SK-N-SH treated with all-trans-retinoic acid at 6 μM for 48 hours (cell line): Measurements from ENCODE around the gene CNTRL.

Experiments
- ATAC-seq: fragments of 200-7000 bp; cut with Tn5 transposase; 3 replicates; pipeline ENCODE4 v1.9.1; 2020; ENCODE audit warnings: mild to moderate bottlenecking, moderate library complexity
- BACH2 ChIP-seq: fragments of 250-450 bp; sonication (Bioruptor Pico); IDR thresholded peaks from 2 replicates; pipeline ENCODE4 v1.9.0; 2021; ENCODE audit warnings: mild to moderate bottlenecking, borderline replicate concordance
- CSDC2 ChIP-seq: fragments of 250-450 bp; sonication (Bioruptor Pico); IDR thresholded peaks from 2 replicates; pipeline ENCODE4 v1.5.0; 2020; ENCODE audit warnings: mild to moderate bottlenecking, moderate library complexity
- ESRRG ChIP-seq: fragments of 250-450 bp; sonication (Bioruptor Pico); IDR thresholded peaks from 2 replicates; pipeline ENCODE4 v1.6.1; 2021; ENCODE audit warnings: mild to moderate bottlenecking
- GLIS3 ChIP-seq: fragments of 250-450 bp; sonication (Bioruptor Pico); IDR thresholded peaks from 2 replicates; pipeline ENCODE4 v1.5.0; 2020; ENCODE audit warnings: mild to moderate bottlenecking, moderate library complexity
- PPARA ChIP-seq: fragments of 250-450 bp; sonication (Bioruptor Pico); IDR thresholded peaks from 2 replicates; pipeline ENCODE4 v1.5.0; 2020; ENCODE audit warnings: mild to moderate bottlenecking, borderline replicate concordance
- TOX ChIP-seq: fragments of 250-450 bp; sonication (Bioruptor Pico); IDR thresholded peaks from 2 replicates; pipeline ENCODE4 v1.8.0; 2021; ENCODE audit warnings: mild to moderate bottlenecking, moderate library complexity, borderline replicate concordance
- ZC3H10 ChIP-seq: fragments of 250-450 bp; sonication (Bioruptor Pico); IDR thresholded peaks from 2 replicates; pipeline ENCODE4 v1.5.1; 2021; ENCODE audit warnings: mild to moderate bottlenecking, moderate library complexity
- ZFP3 ChIP-seq: fragments of 250-450 bp; sonication (Bioruptor Pico); IDR thresholded peaks from 2 replicates; pipeline ENCODE4 v1.5.0; 2020; ENCODE audit warnings: mild to moderate bottlenecking, moderate library complexity
- ZFP30 ChIP-seq: fragments of 450-650 bp; formaldehyde crosslinking; IDR thresholded peaks from 2 replicates; pipeline ENCODE4 v1.5.0; 2022; ENCODE audit warnings: mild to moderate bottlenecking, moderate library complexity
- ZNF565 ChIP-seq: fragments of 450-650 bp; formaldehyde crosslinking; conservative IDR thresholded peaks from 2 replicates; pipeline ENCODE4 v1.5.0; 2020; ENCODE audit warnings: low read depth, mild to moderate bottlenecking, moderate library complexity
- ZNF70 ChIP-seq: fragments of 450-650 bp; formaldehyde crosslinking; IDR thresholded peaks from 2 replicates; pipeline ENCODE4 v1.5.0; 2020; ENCODE audit warnings: mild to moderate bottlenecking, moderate library complexity
- ZNF8 ChIP-seq: fragments of 450-650 bp; formaldehyde crosslinking; IDR thresholded peaks from 2 replicates; pipeline ENCODE4 v1.5.0; 2020; ENCODE audit warnings: mild to moderate bottlenecking, moderate library complexity
- TF ChIP-seq, protein P1 (sequence below): fragments of 250-450 bp; sonication (Bioruptor Pico); IDR thresholded peaks from 2 replicates; pipeline ENCODE4 v1.5.1; 2020; ENCODE audit warnings: low read depth, mild to moderate bottlenecking, moderate library complexity
- TF ChIP-seq, protein P2 (sequence below): fragments of 250-450 bp; sonication (Bioruptor Pico); IDR thresholded peaks from 2 replicates; pipeline ENCODE4 v1.8.0; 2021; ENCODE audit warnings: low read depth, mild to moderate bottlenecking, moderate library complexity, borderline replicate concordance
- TF ChIP-seq, protein P3 (sequence below): fragments of 250-450 bp; sonication (Bioruptor Pico); IDR thresholded peaks from 2 replicates; pipeline ENCODE4 v1.8.0; 2020; ENCODE audit warnings: mild to moderate bottlenecking, moderate library complexity, borderline replicate concordance

Gene CNTRL

DNA sequence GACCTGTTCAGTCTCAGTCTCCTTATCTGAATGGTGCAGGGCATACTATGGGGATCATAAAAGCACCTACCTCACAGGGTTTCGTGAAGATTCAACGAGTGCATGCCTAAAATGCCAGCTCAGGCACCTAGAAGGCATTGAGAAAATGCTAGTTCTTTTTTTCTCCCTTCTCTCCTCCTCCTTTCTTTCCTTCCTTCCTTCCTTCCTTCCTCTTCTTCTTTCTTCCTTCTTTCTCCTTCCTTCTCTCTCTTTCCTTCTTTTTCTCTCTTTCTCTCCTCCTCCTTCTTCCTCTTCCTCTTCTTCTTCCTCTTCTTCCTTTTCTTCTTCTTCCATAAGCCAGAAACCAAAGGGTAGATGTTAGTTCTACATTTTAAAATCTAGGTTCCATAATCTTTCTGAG, 139.2 kb downstream of the CNTRL start:
- ATAC-seq = no peak
- no peak for TF ChIP-seq BACH2

DNA sequence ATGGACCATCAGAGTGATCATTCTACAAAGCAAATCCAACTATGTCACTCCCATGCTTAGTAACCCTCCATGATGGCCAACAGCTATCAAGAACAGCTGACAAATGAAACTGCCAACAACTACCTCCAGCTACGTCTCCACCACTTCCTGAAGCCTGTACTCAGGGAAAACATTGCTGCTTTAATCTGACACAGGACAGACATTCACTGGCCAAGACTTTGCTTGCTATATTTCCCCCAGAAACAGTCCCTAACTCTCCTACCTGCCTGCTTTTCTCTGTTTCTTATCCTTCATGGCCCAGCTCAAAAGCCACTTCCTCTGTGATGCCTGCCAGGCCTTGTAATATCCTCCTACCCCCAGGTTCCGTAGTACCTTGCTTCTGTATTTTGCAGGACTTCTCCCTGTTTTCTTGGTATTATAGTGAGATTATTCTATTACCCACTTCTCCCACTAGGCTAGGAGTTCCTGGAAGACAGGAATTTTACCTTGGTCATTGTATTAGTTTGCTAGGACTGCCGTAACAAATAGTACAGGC, 141.6 kb downstream of the CNTRL start:
- TF ChIP-seq, protein P1, sequence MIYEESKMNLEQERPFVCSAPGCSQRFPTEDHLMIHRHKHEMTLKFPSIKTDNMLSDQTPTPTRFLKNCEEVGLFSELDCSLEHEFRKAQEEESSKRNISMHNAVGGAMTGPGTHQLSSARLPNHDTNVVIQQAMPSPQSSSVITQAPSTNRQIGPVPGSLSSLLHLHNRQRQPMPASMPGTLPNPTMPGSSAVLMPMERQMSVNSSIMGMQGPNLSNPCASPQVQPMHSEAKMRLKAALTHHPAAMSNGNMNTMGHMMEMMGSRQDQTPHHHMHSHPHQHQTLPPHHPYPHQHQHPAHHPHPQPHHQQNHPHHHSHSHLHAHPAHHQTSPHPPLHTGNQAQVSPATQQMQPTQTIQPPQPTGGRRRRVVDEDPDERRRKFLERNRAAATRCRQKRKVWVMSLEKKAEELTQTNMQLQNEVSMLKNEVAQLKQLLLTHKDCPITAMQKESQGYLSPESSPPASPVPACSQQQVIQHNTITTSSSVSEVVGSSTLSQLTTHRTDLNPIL (CRISPR knock-in tag) = no peak
- TF ChIP-seq ZNF70 (CRISPR knock-in tag) (no peak), ZC3H10 (CRISPR knock-in tag) (no peak), ZFP30 (no peak), ZFP3 (CRISPR knock-in tag) (no peak), TOX (CRISPR knock-in tag) (no peak)
- TF ChIP-seq, protein P2, sequence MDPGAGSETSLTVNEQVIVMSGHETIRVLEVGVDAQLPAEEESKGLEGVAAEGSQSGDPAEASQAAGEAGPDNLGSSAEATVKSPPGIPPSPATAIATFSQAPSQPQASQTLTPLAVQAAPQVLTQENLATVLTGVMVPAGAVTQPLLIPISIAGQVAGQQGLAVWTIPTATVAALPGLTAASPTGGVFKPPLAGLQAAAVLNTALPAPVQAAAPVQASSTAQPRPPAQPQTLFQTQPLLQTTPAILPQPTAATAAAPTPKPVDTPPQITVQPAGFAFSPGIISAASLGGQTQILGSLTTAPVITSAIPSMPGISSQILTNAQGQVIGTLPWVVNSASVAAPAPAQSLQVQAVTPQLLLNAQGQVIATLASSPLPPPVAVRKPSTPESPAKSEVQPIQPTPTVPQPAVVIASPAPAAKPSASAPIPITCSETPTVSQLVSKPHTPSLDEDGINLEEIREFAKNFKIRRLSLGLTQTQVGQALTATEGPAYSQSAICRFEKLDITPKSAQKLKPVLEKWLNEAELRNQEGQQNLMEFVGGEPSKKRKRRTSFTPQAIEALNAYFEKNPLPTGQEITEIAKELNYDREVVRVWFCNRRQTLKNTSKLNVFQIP (CRISPR knock-in tag) = no peak
- no peak for ATAC-seq

DNA sequence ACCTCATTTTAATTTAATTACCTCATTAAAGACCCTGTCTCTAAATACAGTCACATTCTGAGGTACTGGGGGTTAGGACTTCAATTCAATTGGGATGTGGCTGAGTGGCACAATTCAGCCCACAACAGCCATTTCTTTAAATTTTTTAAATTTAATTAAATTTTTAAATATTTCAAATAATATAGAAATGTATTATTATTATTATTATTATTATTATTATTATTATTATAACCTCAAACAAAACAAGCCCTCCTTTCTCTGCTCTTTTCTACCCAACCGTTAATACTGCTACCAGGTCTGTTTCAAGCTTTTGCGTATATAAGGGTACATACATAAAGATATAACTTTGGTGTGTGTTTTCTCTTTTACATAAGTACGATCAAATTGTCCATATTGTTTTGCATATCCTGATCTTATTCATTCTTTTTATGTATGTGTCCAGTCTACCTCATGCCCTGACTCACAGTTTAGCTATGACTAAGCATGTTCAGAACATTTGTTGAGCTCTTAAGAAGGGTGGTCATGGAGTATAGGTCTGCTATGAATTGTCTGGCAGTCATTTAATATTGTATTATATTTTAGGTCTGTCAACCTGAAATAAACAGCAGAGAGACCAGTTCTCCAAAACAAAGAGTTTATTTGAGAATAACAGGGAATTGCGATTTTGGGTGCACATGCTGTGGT, 143.0 kb downstream of the CNTRL start:
- no peak for TF ChIP-seq GLIS3 (CRISPR knock-in tag)
- no peak for ATAC-seq

DNA sequence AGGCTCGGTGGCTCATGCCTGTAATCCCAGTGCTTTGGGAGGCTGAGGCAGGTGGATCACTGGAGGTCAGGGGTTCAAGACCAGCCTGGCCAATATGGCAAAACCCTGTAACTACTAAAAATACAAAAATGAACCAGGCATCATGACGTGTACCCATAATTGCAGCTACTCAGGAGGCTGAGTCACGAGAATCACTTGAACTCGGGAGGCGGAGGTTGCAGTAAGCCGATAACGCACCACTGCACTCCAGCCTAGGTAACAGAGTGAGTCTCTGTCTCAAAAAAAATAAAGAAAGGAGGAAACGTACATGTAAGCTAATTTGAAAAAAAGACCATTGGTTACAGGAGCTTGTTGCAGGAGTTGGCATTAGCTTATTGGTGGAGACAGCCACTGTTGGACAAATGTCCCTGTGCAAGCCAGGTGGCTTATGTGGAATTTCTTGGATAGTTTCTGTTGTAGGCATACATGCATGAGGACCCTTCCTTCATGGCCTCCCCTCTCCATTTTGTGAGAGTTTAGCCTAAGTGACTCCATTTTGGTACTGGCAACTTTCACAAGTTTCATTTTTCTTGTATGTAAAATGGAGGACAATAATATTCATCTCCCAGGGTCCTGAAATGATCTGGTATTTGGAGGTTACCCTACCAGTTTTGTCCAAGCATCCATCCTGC, 143.7 kb downstream of the CNTRL start:
- TF ChIP-seq BACH2 (no peak), PPARA (CRISPR knock-in tag) (no peak), ESRRG (CRISPR knock-in tag) (no peak)
- TF ChIP-seq, protein P2 (CRISPR knock-in tag) = no peak
- no peak for ATAC-seq

DNA sequence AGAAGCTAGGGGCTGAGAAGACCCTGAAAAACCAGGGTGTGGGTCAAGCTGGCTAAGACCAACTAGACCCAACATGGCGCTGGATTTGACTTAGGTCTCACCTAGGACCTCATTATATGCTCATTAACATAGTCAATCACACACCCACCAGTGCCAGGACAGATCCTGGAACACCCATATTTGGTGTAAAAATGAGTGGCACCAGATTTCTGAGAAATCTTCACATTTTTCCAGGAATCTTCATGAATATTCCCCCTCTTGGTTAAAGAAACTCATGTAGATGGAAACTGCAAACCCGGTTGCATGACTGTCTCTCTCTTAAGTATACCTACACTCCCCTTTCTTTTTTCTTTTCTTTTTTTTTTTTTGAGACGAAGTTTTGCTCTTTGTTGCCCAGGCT, 144.8 kb downstream of the CNTRL start:
- TF ChIP-seq ZNF8 (CRISPR knock-in tag) (no peak), TOX (CRISPR knock-in tag) (no peak), ZC3H10 (CRISPR knock-in tag) (no peak), ESRRG (CRISPR knock-in tag) (no peak), CSDC2 (no peak), ZNF565 (no peak)
- TF ChIP-seq, protein P2 (CRISPR knock-in tag) = no peak
- TF ChIP-seq, protein P3, sequence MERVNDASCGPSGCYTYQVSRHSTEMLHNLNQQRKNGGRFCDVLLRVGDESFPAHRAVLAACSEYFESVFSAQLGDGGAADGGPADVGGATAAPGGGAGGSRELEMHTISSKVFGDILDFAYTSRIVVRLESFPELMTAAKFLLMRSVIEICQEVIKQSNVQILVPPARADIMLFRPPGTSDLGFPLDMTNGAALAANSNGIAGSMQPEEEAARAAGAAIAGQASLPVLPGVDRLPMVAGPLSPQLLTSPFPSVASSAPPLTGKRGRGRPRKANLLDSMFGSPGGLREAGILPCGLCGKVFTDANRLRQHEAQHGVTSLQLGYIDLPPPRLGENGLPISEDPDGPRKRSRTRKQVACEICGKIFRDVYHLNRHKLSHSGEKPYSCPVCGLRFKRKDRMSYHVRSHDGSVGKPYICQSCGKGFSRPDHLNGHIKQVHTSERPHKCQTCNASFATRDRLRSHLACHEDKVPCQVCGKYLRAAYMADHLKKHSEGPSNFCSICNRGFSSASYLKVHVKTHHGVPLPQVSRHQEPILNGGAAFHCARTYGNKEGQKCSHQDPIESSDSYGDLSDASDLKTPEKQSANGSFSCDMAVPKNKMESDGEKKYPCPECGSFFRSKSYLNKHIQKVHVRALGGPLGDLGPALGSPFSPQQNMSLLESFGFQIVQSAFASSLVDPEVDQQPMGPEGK (CRISPR knock-in tag) = no peak
- no peak for ATAC-seq
